Tibial nerve (tissue), 4 donors: ENCODE data around the gene ZNF837.

Experiments
- CTCF ChIP-seq, 5 experiments: fragments of 200-600 bp in 3 of 5; fragments of 450-650 bp in 2 of 5; sonication (generic) in 3 of 5; IDR thresholded peaks; one replicate each; pipeline ENCODE4 v1.5.1; 2016 to 2019; ENCODE audit warnings: antibody characterized with exemption in 5 of 5, mild to moderate bottlenecking in 3 of 5, moderate library complexity in 2 of 5
- EP300 ChIP-seq, 2 donors: sonication (generic); formaldehyde crosslinking; IDR thresholded peaks; one replicate each; pipeline ENCODE4 v1.6.1; 2017; ENCODE audit warnings: antibody characterized with exemption in 2 of 2, mild to moderate bottlenecking in 1 of 2
- POLR2A ChIP-seq, 2 donors: fragments of 450-650 bp; IDR thresholded peaks; one replicate each; pipeline ENCODE4 v1.6.1; 2017; ENCODE audit warnings: antibody characterized with exemption in 2 of 2, mild to moderate bottlenecking in 2 of 2, moderate library complexity in 2 of 2

- TF ChIP-seq CTCF (IDR thresholded peaks at IDR 0.05) = no peak
- TF ChIP-seq POLR2A (IDR thresholded peaks at IDR 0.05) = no peak
- no peak for TF ChIP-seq EP300 (IDR thresholded peaks at IDR 0.05)
These were observed 19.6 kb upstream of the ZNF837 start for GRCh38 chr19:58400316-58400915.
